Prostate gland (tissue), 2 donors: Measurements from ENCODE around the gene MCM3AP. TPM values are rescaled to one million over a fixed set of nuclear protein-coding genes. Genes with fewer than 3 reads are reported as not detected.

Experiments used
- DNase-seq: peaks from one replicate; pipeline ENCODE4 v3.0.0-alpha.2; 2019; ENCODE audit warnings: low spot score
- H3K27ac ChIP-seq, 2 donors: fragments of 200-600 bp; sonication (generic); 2 replicates each; pipeline ENCODE4 v1.5.1; 2017 to 2019
- H3K27me3 ChIP-seq: fragments of 200-600 bp; sonication (generic); replicated peaks from 2 replicates; pipeline ENCODE4 v1.5.1; 2019; ENCODE audit not compliant: insufficient read depth
- H3K36me3 ChIP-seq, 2 donors: fragments of 200-600 bp; sonication (generic); 1 replicate in 1 of 2; 2 replicates in 1 of 2; pipeline versions ENCODE4 v1.5.1 to v1.8.1; 2017 to 2019
- H3K4me1 ChIP-seq: fragments of 200-600 bp; sonication (generic); replicated peaks from 2 replicates; pipeline ENCODE4 v1.5.1; 2019
- H3K4me3 ChIP-seq, 2 donors: fragments of 200-600 bp; sonication (generic); 2 replicates each; pipeline ENCODE4 v1.5.1; 2017 to 2019
- H3K9me3 ChIP-seq: fragments of 200-600 bp; sonication (generic); 2 replicates; pipeline ENCODE4 v1.5.1; 2017
- CTCF ChIP-seq, 4 experiments: fragments of 200-600 bp in 2 of 4; fragments of 450-650 bp in 2 of 4; sonication (generic) in 2 of 4; IDR thresholded peaks; 1 replicate in 3 of 4; 2 replicates in 1 of 4; pipeline ENCODE4 v1.5.1; 2016 to 2019; ENCODE audit warnings: antibody characterized with exemption in 4 of 4, mild to moderate bottlenecking in 2 of 4, moderate library complexity in 2 of 4
- POLR2A ChIP-seq: fragments of 450-650 bp; IDR thresholded peaks from one replicate; pipeline ENCODE4 v1.6.1; 2016; ENCODE audit warnings: antibody characterized with exemption, mild to moderate bottlenecking
- POLR2AphosphoS5 ChIP-seq: sonication (generic); formaldehyde crosslinking; IDR thresholded peaks from one replicate; pipeline ENCODE4 v1.6.1; 2017; ENCODE audit warnings: antibody characterized with exemption
- WGBS: methylation state at CpG from one replicate; pipeline ENCODE4 v1.1.5; 2018; 5-methylcytosine and 5-hydroxymethylcytosine counted together
- intact Hi-C: fragments of 100-400 bp; cut with DNase I; formaldehyde crosslinking; loops from one replicate; pipeline ENCODE4 v1.14.2; 2022
- total RNA-seq, 2 donors: library from RNA; depleted of rRNA; stranded (reverse); fragments of >200 nt; gene quantifications; one replicate each; pipeline ENCODE4 v1.1.0, GENCODE V29; 2016

MCM3AP gene
- total RNA-seq, 2 donors from 2014 or later, result 107 to 120 TPM

DNA sequence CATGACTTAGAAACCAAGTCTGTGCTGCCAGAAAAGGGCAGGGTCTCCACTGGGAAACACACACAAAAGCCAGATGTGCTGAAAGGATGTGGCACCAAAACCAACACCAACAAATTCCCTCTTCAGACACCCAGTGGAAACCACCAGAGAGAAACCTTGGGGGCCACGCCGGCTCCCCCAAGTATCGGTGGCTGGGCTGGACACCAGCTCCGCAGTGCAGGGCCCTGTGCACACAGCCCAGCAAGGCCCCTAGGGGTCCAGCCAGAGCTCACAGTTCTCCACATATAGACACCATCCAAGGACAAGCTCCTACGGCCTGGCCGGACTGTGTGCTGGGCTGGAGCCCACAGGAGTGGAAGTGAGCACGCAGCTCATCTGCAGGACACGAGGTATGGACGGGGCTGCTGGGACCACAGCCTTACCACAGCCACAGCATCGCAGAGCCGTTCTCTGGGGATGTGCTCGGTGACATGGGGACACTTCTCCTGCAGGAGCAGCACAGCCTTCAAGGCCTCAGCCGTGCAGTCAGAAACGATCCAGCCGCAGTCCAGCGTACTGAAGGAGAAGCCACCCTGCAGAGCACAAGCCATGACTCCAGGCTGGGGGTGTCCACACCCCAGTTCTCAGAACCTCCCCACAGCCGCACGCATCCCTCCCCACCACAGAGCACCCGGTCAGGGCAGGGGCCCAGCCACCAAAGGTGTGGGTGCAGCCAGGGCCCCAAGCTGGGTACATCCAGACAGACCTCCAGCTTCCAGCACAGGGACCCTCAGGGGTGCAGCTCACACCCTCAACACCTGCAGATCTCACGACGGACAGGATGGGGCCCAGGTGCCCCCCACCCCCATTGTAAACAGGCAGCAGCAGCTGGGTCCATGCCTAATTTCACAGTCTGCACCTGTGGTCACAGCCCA, 78.1 kb downstream of the MCM3AP start:
- Histone ChIP-seq H3K9me3 (no peaks in the 10 kb centered on the region), H3K27ac (no peak overlapping the region), H3K4me1 (no peaks in the 10 kb centered on the region), H3K27me3 (no peaks in the 10 kb centered on the region), H3K36me3 (peaks cover 0 to 11% of the 10 kb centered on the region in 2 donors), H3K4me3 (no peak overlapping the region)
- TF ChIP-seq POLR2AphosphoS5 (no peak), CTCF (IDR thresholded peaks at IDR 0.05) (no peak), POLR2A (no peak)
- WGBS, result 92% methylated on average over 18 of the region's 21 CpGs
- intact Hi-C loops, result no loop called here
- DNase-seq, result no peak

GRCh38 chr21:46206163-46207005, 79.0 kb downstream of the MCM3AP start:
- Histone ChIP-seq H3K27ac (no peak overlapping the region), H3K4me1 (no peaks in the 10 kb centered on the region), H3K9me3 (no peaks in the 10 kb centered on the region), H3K4me3 (no peak overlapping the region), H3K27me3 (no peaks in the 10 kb centered on the region), H3K36me3 (peaks cover 0 to 11% of the 10 kb centered on the region in 2 donors)
- TF ChIP-seq POLR2A (no peak), CTCF (IDR thresholded peaks at IDR 0.05) (no peak), POLR2AphosphoS5 (no peak)
- DNase-seq, result no peak
- WGBS, result 90% methylated on average over 23 of the region's 24 CpGs
- intact Hi-C loops, result no loop called here

DNA sequence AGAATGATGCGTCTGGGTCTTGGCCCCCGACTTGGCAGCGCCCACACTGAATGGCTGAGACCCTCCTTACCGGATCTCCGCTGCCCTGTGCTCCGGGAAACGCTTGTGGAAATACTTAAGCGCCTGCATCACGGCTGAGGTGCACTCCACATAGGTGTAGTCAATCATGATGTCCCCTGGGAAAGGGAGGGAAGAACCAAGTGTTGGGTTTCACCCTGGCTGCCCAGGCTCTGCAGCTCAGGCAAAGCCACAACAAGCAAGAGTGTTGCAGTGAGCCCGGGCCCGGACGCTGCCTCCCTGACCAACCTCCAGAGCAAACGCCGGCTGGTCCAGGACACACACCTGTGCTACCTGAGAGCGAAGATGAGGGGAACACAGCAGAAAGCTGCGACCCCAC, 79.6 kb downstream of the MCM3AP start:
- 93% methylated on average over 16 of the region's 16 CpGs for WGBS
- Histone ChIP-seq H3K27me3 (no peaks in the 10 kb centered on the region), H3K4me1 (no peaks in the 10 kb centered on the region), H3K36me3 (peaks cover 0 to 11% of the 10 kb centered on the region in 2 donors), H3K9me3 (no peaks in the 10 kb centered on the region), H3K4me3 (no peak overlapping the region), H3K27ac (no peak overlapping the region)
- intact Hi-C loops, result no loop called here
- no peak for DNase-seq
- TF ChIP-seq CTCF (IDR thresholded peaks at IDR 0.05), result no peak

DNA sequence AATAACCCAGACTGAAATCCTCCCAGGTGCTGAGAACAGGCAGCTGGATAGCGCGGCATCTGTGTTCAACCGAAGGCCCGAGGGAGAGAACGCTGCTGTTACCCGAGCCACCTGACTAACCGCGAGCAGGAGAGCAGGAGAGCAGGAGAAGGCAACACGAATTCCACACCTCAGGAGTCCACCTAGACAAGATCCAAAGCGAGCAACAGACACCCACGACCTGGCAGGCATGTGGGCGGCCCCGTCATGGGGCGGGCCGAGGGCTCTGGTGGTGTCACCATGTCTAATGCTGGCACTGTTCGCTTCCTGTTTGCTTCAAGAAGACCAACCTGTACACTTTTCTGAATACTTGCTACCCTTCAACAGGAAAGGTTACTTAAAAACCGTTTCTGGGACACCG, 80.2 kb downstream of the MCM3AP start:
- intact Hi-C loops, result no loop called here
- H3K27ac ChIP-seq, result no peak overlapping the region
- H3K4me1 ChIP-seq, result no peaks in the 10 kb centered on the region
- no peaks in the 10 kb centered on the region for H3K27me3 ChIP-seq
- TF ChIP-seq POLR2AphosphoS5, result no peak
- TF ChIP-seq CTCF (IDR thresholded peaks at IDR 0.05), result no peak
- no peak for TF ChIP-seq POLR2A
- peaks cover 0 to 11% of the 10 kb centered on the region in 2 donors for H3K36me3 ChIP-seq
- no peaks in the 10 kb centered on the region for H3K9me3 ChIP-seq
- WGBS, result 84% methylated on average over 18 of the region's 18 CpGs
- DNase-seq, result no peak
- H3K4me3 ChIP-seq, result no peak overlapping the region
